HepG2 (cell line): ENCODE measurements around the gene BRMS1. TPM values are rescaled to one million over a fixed set of nuclear protein-coding genes. Genes with fewer than 3 reads are reported as not detected.

ENCODE experiments used
- CBX2 ChIP-seq, 2 experiments: fragments of 200-600 bp in 1 of 2; sonication (generic); formaldehyde crosslinking in 1 of 2; IDR thresholded peaks; 2 replicates each; pipeline versions ENCODE4 v1.7.0 to v1.8.1; 2018 to 2022; ENCODE audit warnings: low read depth in 2 of 2, low read length in 1 of 2, mild to moderate bottlenecking in 1 of 2, missing genetic modification reagents in 1 of 2
- DPF2 ChIP-seq: sonication (generic); formaldehyde crosslinking; IDR thresholded peaks from 2 replicates; pipeline ENCODE4 v1.4.0; 2020; ENCODE audit warnings: mild to moderate bottlenecking, low read depth, missing genetic modification reagents, borderline replicate concordance
- HNRNPK ChIP-seq: fragments of 200-400 bp; formaldehyde crosslinking; IDR thresholded peaks from 2 replicates; pipeline ENCODE4 v1.6.1; 2018; ENCODE audit warnings: low read length, low read depth, moderate library complexity, mild to moderate bottlenecking; ENCODE audit not compliant: poor library complexity, severe bottlenecking
- MAFK ChIP-seq, 2 experiments: IDR thresholded peaks in 1 of 2; conservative IDR thresholded peaks in 1 of 2; 2 replicates each; pipeline ENCODE4 v1.6.1; 2011; ENCODE audit warnings: improper control_type of control experiment in 2 of 2, low read length in 2 of 2
- NFYC ChIP-seq: IDR thresholded peaks from 2 replicates; pipeline ENCODE4 v1.6.1; 2016; ENCODE audit warnings: missing genetic modification reagents, missing compliant biosample characterization
- PITX1 ChIP-seq: sonication (generic); formaldehyde crosslinking; IDR thresholded peaks from 2 replicates; pipeline ENCODE4 v1.5.1; 2020; ENCODE audit warnings: mild to moderate bottlenecking, missing genetic modification reagents
- RAD21 ChIP-seq: fragments of 450-650 bp; formaldehyde crosslinking; IDR thresholded peaks from 2 replicates; pipeline ENCODE4 v1.5.0; 2020; ENCODE audit warnings: mild to moderate bottlenecking
- REXO4 ChIP-seq: sonication (generic); formaldehyde crosslinking; IDR thresholded peaks from 2 replicates; pipeline ENCODE4 v1.8.0; 2022; ENCODE audit warnings: missing genetic modification reagents, mild to moderate bottlenecking, borderline replicate concordance
- SMAD3 ChIP-seq: sonication (generic); formaldehyde crosslinking; IDR thresholded peaks from 2 replicates; pipeline ENCODE4 v1.4.0; 2020; ENCODE audit warnings: missing genetic modification reagents
- SP140L ChIP-seq: sonication (generic); formaldehyde crosslinking; IDR thresholded peaks from 2 replicates; pipeline ENCODE4 v1.4.0; 2020; ENCODE audit warnings: missing genetic modification reagents, borderline replicate concordance
- TOE1 ChIP-seq: sonication (generic); formaldehyde crosslinking; IDR thresholded peaks from 2 replicates; pipeline ENCODE4 v1.4.0; 2020; ENCODE audit warnings: mild to moderate bottlenecking, missing genetic modification reagents
- ZFP36 ChIP-seq: fragments of 150-350 bp; IDR thresholded peaks from 2 replicates; pipeline ENCODE4 v1.6.1; 2018; ENCODE audit warnings: borderline replicate concordance, low read length, low read depth; ENCODE audit not compliant: partially characterized antibody
- ZNF12 ChIP-seq: sonication (generic); formaldehyde crosslinking; IDR thresholded peaks from 2 replicates; pipeline ENCODE4 v1.5.0; 2020; ENCODE audit warnings: missing genetic modification reagents
- ZNF484 ChIP-seq: sonication (generic); formaldehyde crosslinking; IDR thresholded peaks from 2 replicates; pipeline ENCODE4 v1.5.1; 2020; ENCODE audit warnings: mild to moderate bottlenecking, low read depth, missing genetic modification reagents, borderline replicate concordance
- ZNF558 ChIP-seq: sonication (generic); formaldehyde crosslinking; IDR thresholded peaks from 2 replicates; pipeline ENCODE4 v1.9.0; 2022; ENCODE audit warnings: mild to moderate bottlenecking, missing genetic modification reagents, borderline replicate concordance
- ZNF761 ChIP-seq: sonication (generic); formaldehyde crosslinking; conservative IDR thresholded peaks from 2 replicates; pipeline ENCODE4 v1.4.0; 2020; ENCODE audit warnings: mild to moderate bottlenecking, missing genetic modification reagents
- polyA plus RNA-seq, 8 experiments: library from polyadenylated mRNA; depleted of rRNA in 3 of 8; stranded (reverse) in 7 of 8; unstranded in 1 of 8; fragments of >200 nt; fragmentation: Illumina TruSeq in 4 of 8; extraction: Trizol in 4 of 8; gene quantifications; 2 replicates each; pipeline versions ENCODE4 v1.2.1 to v1.2.3, GENCODE V29; 2011 to 2016; ENCODE audit warnings: low read depth in 4 of 8, missing spikeins in 1 of 8, mixed read lengths in 1 of 8; ENCODE audit not compliant: insufficient read depth in 1 of 8
- total RNA-seq, 5 experiments: library from RNA; depleted of rRNA; stranded (reverse); fragments of >200 nt; fragmentation: Illumina TruSeq; extraction: Trizol; gene quantifications; 2 replicates each; pipeline ENCODE4 v1.2.3, GENCODE V29; 2016; ENCODE audit warnings: low read depth in 1 of 5
- TF ChIP-seq, protein P1 (sequence below): sonication (generic); formaldehyde crosslinking; IDR thresholded peaks from 2 replicates; pipeline ENCODE4 v1.4.0; 2020; ENCODE audit warnings: mild to moderate bottlenecking, low read depth, missing genetic modification reagents
- TF ChIP-seq, protein P2 (sequence below): sonication (generic); formaldehyde crosslinking; IDR thresholded peaks from 2 replicates; pipeline ENCODE4 v1.4.0; 2020; ENCODE audit warnings: missing genetic modification reagents, mild to moderate bottlenecking, borderline replicate concordance
- TF ChIP-seq, protein P3 (sequence below): IDR thresholded peaks from 2 replicates; pipeline ENCODE4 v1.6.1; 2012; ENCODE audit warnings: low read length, improper control_type of control experiment

Gene BRMS1
- total and polyA plus RNA-seq, 2 of the 13 experiments (the other 11 are each of a cell fraction or from before 2014, with no cell fraction given), result 15.8 to 55.7 TPM

DNA sequence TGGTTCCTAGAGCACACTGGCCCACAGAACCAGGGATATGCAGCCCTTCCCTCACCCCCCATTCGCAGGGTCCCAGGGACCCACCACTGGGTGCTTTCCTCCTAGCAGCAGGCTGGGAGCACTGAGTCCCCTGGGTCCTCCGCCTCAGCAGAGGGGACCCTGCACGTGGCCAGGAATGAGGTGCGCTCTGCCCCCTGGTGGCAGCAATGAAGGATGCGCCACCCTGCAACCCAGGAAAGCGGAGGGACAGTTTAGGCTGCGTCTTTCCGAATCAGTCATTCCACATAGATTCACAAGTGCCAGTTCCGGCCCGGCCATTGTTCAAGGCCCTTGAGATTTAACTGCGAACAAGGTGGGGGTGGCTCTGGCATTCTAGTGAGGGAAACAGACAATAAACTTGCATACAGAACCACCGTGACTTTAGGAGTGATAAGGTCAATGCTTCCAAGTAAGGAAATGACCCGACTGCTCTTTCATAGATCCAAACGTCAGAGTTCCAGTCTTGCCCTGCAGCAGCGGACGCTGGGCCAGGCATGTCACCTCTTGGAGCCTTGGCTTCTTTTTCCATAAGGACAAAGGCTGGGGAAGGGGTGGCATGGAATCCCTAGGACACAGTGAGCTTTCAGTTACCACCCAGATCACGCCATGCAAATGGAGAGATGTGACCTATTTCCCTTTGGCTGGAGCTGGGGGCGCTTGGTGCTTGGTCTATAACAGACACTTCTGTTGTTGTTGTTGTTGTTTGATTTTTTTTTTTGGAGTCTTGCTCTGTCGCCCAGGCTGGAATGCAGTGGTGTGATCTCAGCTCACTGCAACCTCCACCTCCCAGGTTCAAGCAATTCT, 16.4 kb downstream of the BRMS1 start (continued):
- TF ChIP-seq RAD21, result peak; percentile 87
- TF ChIP-seq ZFP36, result no peak
- TF ChIP-seq ZNF558 (CRISPR knock-in tag), result no peak
- TF ChIP-seq TOE1, result no peak
- TF ChIP-seq, protein P1, sequence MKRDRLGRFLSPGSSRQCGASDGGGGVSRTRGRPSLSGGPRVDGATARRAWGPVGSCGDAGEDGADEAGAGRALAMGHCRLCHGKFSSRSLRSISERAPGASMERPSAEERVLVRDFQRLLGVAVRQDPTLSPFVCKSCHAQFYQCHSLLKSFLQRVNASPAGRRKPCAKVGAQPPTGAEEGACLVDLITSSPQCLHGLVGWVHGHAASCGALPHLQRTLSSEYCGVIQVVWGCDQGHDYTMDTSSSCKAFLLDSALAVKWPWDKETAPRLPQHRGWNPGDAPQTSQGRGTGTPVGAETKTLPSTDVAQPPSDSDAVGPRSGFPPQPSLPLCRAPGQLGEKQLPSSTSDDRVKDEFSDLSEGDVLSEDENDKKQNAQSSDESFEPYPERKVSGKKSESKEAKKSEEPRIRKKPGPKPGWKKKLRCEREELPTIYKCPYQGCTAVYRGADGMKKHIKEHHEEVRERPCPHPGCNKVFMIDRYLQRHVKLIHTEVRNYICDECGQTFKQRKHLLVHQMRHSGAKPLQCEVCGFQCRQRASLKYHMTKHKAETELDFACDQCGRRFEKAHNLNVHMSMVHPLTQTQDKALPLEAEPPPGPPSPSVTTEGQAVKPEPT, result 0 out of 2 replicates have a peak, but pooled peaks have one; percentile 28
- peak; percentile 15; the same call in 1 of the 2 replicates for TF ChIP-seq NFYC (CRISPR knock-in tag)
- TF ChIP-seq, protein P2, sequence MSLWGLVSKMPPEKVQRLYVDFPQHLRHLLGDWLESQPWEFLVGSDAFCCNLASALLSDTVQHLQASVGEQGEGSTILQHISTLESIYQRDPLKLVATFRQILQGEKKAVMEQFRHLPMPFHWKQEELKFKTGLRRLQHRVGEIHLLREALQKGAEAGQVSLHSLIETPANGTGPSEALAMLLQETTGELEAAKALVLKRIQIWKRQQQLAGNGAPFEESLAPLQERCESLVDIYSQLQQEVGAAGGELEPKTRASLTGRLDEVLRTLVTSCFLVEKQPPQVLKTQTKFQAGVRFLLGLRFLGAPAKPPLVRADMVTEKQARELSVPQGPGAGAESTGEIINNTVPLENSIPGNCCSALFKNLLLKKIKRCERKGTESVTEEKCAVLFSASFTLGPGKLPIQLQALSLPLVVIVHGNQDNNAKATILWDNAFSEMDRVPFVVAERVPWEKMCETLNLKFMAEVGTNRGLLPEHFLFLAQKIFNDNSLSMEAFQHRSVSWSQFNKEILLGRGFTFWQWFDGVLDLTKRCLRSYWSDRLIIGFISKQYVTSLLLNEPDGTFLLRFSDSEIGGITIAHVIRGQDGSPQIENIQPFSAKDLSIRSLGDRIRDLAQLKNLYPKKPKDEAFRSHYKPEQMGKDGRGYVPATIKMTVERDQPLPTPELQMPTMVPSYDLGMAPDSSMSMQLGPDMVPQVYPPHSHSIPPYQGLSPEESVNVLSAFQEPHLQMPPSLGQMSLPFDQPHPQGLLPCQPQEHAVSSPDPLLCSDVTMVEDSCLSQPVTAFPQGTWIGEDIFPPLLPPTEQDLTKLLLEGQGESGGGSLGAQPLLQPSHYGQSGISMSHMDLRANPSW (CRISPR knock-in tag), result 0 out of 2 replicates have a peak, but pooled peaks have one; percentile 26
- TF ChIP-seq PITX1, result no peak
- TF ChIP-seq REXO4 (CRISPR knock-in tag), result no peak
- TF ChIP-seq, protein P3, sequence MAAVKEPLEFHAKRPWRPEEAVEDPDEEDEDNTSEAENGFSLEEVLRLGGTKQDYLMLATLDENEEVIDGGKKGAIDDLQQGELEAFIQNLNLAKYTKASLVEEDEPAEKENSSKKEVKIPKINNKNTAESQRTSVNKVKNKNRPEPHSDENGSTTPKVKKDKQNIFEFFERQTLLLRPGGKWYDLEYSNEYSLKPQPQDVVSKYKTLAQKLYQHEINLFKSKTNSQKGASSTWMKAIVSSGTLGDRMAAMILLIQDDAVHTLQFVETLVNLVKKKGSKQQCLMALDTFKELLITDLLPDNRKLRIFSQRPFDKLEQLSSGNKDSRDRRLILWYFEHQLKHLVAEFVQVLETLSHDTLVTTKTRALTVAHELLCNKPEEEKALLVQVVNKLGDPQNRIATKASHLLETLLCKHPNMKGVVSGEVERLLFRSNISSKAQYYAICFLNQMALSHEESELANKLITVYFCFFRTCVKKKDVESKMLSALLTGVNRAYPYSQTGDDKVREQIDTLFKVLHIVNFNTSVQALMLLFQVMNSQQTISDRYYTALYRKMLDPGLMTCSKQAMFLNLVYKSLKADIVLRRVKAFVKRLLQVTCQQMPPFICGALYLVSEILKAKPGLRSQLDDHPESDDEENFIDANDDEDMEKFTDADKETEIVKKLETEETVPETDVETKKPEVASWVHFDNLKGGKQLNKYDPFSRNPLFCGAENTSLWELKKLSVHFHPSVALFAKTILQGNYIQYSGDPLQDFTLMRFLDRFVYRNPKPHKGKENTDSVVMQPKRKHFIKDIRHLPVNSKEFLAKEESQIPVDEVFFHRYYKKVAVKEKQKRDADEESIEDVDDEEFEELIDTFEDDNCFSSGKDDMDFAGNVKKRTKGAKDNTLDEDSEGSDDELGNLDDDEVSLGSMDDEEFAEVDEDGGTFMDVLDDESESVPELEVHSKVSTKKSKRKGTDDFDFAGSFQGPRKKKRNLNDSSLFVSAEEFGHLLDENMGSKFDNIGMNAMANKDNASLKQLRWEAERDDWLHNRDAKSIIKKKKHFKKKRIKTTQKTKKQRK, result no peak
- TF ChIP-seq ZNF12 (CRISPR knock-in tag), result peak; percentile 96
- no peak for TF ChIP-seq DPF2 (CRISPR knock-in tag)
- TF ChIP-seq SMAD3 (CRISPR knock-in tag), result 0 out of 2 replicates have a peak, but pooled peaks have one; percentile 57
- 0 out of 2 replicates have a peak, but pooled peaks have one; percentile 69 for TF ChIP-seq SP140L (CRISPR knock-in tag)
- TF ChIP-seq MAFK (conservative IDR thresholded peaks at IDR 0.05 in 1 of 2, IDR thresholded peaks at IDR 0.05 in 1 of 2; ENCODE audit: low read length in 2 of 2), result no peak
- no peak for TF ChIP-seq CBX2 (IDR thresholded peaks at IDR 0.05; ENCODE audit: low read depth, low read length)
- no peak for TF ChIP-seq CBX2 (CRISPR knock-in tag; IDR thresholded peaks at IDR 0.05; ENCODE audit: low read depth)
- no peak for TF ChIP-seq HNRNPK
- no peak for TF ChIP-seq ZNF761 (CRISPR knock-in tag)
- no peak for TF ChIP-seq ZNF484
